Cortex of kidney (tissue), 1 donor: ENCODE data around the gene PTPN9.
"Not testable (repeated sequence)": the region's sequence is repeated elsewhere in the genome, so short reads cannot be mapped to it uniquely, and the experiment has no call there.

Experiments
- DNase-seq: peaks from one replicate; lab custom pipeline; 2025; lab: John Stamatoyannopoulos, UW

The PTPN9 gene

DNA sequence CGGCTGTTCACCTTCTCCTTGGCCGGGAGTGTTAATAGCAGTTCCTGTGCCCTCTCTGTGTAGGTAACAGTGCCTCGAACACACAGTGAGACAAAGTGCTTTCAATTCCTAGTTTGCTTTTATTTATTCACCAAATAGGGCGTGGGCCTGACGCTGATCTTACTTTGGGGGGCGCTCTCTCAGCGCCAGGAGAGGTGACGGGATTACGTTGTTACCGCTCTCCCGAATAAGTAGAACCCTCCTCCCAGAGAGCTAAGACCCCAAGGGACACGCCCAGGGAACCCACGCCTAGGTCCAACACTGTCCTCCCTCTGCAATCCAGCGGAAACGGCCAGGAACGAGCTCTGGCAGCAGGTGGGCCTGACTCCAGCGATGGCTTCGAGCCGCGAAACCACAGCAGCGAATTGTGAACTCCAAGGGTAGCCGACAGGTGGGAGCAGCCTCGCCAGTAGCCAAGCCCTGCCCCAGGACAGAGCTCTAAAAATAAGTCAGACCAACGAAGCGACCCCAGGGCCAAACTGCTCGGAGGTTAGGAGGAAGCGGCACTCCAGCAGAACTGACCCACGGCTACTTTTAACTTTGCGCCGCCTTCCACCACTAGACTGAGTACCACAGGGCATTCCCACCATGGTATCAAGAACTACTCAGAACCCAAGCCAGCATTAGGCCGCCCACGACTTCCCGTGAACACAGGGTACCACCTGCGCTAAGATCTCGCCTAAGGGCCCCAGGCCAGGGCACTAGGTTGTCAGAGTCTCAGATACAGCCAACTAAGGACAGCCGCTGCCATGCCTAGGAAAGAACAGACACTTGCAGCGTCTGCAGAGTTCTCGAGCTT, 126.0 kb downstream of the PTPN9 start:
- DNase-seq = no peak

DNA sequence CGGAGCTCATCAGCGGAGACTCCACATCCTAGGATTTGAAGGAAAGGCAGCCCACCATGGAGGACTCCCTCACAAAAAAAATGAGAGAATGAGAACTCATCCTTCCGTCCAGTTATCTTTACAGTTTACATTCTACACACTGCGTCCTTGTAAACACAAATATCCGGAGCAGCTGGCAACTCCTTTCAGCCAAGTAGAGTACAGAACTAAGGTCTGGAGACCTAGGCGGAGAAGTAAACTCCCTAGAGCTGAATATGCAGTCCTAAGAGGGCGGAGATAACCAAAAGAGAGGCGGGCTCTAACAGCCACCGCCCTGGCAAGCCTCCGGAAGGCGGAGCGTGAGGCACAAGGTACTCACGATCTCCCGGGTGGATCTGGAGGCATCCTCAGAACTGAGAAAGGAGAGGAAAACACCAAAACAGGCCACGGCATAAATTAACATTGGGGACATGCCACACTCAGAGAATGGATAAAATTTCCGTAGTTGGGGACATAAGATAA, 126.7 kb downstream of the PTPN9 start:
- DNase-seq = no peak

DNA sequence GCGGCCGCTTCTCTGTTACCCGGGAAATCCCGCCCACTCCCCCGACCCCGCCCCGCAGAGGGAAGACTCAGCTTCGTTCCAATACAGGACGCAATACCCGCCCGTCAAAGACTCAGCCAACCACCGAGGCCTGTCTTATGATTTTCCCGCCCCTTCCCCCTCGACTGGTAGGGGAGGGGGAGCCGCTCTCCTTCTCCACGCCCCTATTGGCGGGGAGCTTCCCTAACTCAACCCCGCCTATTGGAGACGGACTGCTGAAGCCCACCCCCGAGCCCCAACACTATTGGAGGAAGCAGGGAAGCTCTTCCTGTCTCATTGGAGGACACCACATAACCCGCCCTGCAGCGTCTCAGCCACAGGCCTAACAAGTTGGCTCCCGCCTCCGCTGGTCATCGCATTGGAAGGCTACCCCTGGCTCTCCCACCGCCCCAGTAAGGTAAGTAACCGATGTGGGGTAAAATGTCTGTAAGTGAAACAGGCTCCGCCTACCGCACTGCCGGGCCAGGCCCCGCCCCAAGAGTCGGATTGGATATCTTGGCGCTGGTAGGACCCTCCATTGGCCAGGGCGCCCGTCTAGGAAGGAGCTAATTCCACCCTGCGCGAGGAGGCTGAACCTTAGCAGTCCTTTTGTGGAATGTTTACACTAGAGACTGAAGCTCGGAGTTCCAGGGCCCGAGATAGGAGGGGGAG, 127.3 kb downstream of the PTPN9 start, which contains the start of gene SIN3A:
SIN3A (minus strand) TSS at position 17 of the 690 bp plus-strand sequence. CDS start 21,315 bp downstream, outside the sequence.
- DNase-seq = peak; percentile 77

DNA sequence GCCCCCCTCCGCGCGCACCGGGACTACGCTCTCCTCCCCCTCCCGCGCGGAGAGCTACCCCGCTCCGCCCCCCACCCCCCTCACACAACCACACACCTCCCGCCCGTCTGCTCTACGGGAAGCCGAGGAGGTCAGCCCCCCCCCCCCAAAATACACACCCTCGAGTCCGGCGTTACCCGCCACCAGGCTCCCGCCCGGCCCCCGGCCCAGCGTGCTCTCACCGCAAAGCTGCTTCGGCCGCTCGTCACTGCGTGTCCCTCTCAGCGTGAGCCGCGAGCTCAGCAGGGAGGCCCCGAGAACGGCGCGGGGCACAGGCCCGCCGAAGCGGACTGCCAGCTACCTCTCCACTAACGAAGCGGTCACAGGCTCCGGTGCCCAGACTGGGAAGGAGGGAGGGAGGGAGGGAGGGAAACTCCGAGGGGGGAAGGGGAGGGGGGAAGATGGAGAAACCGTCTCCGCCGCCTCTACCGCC, 127.9 kb downstream of the PTPN9 start:
- DNase-seq = no peak

DNA sequence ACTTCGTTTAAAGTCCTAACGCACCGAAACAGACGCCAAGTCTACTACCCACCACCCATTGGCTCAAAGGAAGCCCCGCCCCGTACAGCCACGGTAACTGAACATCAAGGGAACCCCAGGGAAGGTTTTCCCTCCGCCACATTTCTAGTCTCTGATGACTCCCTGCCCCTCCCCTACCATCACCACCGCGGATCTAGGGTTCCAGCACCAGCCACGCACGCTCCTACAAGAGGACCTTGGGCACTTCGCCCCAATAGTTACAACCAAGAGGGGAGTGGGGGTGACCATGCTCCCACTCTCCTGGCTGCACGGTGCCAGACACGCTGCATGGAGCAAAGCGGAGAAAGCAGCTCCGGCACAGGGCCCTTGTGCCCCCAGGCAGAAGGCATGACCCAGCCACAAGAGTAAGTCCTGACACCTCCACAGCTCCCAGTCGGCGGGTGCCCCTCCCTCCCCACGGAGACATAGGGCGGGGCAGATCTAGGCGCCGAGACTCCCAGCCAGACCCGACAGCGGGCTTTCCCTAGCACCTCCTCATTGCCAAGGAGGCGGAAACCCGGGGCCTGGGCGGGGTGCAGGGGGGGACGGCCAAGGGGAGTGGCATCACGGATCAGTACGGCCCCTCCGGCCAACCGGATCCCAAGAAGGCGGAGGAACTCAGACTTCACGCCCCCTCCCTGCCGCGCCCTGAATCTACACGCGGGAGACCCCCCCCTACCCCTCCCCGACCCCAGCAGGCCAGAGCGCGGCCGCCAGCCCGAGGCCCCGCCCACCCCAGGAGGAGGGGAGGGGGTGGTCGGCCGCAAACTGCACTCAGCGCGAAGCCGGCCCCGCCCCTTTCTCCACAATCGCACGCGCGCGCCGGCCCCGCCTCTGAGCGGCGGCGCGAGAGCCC, 128.6 kb downstream of the PTPN9 start:
- peak; percentile 39 for DNase-seq

DNA sequence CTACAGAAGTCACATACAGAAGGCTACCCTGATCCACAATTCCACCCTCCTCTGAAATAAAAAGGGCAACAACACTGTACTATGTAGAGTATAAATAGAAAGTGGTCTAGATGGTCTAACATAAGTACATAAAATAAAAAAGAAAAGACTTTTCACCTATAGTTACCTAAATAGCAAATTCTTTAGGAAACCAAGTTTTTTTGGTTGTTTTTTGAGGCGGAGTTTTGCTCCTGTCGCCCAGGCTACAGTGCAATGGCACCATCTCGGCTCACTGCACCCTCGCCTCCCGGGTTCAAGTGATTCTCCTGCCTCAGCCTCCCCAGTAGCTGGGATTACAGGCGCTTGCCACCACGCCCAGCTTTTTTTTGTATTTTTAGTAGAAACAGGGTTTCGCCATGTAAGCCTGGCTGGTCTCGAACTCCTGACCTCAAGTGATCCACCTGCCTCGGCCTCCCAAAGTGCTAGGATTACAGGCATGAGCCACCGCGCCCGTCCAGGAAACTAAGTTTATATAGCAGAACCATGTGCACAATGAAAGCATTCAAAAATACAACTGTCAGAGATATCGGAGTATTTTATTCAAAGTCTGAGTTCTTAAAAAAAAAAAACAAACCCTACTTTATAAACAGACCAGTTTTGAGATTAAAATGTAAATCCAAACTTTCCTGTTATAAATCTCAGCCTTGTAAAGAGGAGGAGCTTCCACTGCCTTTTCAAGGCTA, 129.4 kb downstream of the PTPN9 start:
- no peak for DNase-seq

DNA sequence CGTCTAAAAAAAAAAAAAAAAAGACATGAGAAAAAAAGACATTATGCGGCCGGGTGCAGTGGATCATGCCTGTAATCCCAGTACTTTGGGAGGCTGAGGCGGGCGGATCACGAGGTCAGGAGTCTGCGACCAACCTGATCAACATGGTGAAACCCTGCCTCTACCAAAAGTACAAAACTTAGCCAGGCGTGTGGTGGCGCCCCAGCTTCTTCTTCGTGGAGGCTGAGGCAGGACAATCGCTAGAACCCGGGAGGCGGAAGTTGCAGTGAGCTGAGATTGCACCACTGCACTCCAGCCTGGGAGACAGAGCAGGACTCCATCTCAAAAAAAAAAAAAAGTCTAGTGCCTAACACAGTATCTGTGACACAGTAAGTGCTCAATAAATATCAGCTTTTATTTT, 130.9 kb downstream of the PTPN9 start:
- DNase-seq = not testable (repeated sequence)

DNA sequence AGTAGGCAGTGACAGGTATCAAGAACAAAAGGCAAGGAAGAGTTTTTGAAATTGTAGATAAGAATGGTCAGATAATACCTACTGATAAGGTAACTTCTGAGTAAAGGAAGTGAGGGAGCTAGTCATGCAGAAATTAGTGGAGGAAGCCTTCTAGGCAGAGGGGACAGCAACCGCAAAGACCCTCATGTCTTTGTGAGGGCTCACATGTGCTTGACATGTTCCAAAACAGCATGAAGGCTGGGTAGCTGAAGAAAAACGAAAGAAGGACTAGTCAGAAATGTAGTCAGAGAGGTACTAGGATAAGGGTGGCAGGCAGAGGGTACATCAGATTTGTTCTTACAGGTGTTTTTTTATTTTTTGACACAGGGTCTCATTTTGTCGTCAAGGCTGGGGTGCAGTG, 133.0 kb downstream of the PTPN9 start:
- no peak for DNase-seq

DNA sequence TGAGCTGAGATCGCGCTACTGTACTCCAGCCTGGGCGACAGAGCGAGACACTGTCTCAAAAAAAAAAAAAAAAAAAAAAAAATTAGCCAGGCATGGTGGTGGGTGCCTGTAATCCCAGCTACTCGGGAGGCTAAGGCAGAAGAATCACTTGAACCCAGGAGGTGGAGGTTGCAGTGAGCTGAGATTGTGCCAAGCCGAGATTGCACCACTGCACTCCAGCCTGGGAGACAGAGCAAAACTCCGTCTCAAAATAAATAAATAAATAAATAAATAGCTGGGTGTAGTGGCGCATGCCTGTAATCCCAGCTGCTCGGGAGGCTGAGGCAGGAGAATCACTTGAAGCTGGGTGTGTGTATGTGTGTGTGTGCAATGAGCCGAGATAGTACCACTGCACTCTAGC, 133.8 kb downstream of the PTPN9 start:
- not testable (repeated sequence) for DNase-seq

DNA sequence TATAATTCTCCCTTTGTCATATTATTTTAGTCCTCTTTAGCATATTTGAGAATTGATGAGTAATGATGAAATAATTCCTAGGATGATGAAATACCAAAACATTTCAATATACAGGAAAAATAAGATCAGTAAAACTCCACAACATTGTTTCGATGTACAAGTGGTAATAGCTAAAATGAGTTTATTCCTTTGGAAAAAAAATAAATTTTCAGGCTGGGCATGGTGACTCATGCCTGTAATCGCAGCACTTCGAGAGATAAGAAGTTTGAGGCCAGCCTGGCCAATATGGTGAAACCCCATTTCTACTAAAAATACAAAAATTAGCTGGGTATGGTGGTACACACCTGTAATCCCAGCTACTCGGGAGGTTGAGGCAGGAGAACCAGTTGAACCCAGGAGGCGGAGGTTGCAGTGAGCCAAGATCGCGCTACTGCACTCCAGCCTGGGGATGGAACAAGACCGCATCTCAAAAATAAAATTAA, 135.1 kb downstream of the PTPN9 start:
- DNase-seq = not testable (repeated sequence)

DNA sequence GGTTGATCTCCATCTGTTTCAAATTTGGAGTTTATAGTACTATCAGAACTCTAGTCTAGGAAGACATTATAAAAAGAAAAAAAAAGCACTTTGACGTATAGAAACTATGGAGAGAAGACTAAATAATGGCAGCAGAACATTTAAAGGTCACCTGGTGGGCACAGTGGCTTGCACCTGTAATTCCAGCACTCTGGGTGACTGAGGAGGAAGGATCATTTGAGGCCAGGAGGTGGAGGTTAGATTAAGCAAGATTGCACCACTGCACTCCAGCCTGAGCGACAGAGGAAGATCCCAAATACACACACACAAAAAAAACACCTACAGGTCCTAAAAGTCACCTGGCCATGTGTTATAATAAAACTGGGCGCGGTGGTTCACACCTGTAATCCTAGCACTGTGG, 141.4 kb downstream of the PTPN9 start:
- DNase-seq = no peak

DNA sequence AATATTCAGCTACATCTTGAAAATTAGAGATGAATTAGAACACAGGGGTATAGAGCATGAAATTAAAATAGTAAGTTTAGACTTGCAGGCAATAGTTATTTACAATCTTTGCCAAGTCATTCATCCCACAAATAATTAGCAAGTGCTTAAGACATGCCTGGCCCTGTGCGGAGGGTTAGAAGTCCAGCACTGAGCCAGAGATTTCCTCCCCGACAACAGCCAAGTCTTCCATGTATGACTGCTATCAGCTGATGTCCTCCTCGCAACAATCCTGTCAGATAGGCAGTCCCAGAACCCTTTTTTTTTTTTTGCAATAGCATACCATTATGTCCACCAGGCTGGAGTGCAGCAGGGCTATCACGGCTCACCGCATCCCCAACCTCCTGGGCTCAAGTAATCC, 142.2 kb downstream of the PTPN9 start:
- DNase-seq = no peak

DNA sequence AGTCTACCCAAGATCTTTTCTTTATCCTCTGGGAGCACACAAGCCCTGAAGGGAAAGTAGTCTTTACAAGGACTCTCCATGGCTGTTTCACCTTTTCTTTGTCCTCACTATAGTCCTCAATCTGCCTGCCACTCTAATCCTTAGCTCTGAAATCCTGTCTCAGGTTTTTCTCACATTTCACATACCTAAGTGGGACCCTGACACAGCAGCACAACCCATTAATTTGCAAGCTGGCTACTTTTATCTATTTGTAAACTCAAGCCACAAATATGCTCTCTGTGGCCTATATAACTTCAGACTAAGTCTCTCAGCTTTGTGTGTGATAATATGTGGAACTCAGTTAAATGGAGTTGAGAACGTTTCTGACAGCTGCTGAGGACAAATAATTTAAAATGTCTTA, 147.4 kb downstream of the PTPN9 start:
- no peak for DNase-seq

DNA sequence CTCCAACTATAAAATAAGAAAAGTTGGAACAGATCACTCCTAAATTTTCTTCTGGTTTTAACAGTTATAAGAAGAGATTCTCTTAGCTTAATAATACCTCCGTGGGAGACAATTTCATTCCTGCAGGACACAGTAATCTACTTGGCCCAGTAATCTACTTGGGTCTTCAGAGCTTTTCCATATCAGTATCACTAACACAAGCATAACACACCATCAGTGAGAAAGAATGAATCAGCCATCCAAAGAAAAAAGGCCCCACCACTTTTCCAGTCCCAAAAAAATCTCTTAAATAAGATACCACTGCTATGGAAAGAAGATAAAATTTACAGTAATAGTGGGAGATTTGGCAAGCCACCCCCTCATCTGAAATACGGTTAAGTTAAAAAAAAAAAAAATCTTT, 147.8 kb downstream of the PTPN9 start:
- DNase-seq = no peak

DNA sequence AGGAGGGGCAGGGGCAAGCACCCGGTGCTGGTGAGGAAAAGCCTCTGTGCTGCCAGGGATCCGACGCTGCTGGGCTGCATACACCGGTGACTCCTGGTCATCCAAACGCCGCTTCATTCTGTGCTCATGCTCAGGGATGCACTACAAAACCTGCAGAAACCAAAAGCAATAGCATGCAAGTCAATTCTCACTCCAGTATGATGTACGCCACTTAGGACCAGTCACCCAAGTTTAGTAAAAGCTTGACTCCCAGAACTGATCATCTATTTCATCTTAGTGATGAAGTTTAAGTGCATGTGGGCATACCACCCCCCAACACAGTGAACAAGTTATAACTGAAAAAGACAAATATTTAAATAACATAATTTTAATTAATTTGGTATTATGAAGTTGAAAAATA, 148.9 kb downstream of the PTPN9 start:
- DNase-seq = no peak

DNA sequence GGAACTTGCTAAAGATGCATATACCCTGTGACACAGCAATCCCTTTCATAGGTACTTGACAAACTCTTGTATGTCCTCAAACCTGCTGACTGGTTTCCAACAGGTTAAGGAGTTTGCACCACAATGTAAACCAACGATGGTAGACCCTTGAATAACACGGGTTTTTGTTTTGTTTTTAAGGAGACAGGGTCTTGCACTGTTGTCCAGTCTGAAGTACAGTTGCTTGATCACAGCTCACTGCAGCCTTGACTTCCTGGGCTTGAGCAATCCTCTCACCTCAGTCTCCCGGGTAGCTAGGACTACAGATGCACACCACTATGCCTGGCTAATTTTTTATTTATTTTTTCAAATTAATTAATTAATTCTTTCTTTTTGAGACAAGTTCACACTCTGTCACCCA, 151.0 kb downstream of the PTPN9 start:
- DNase-seq = no peak

DNA sequence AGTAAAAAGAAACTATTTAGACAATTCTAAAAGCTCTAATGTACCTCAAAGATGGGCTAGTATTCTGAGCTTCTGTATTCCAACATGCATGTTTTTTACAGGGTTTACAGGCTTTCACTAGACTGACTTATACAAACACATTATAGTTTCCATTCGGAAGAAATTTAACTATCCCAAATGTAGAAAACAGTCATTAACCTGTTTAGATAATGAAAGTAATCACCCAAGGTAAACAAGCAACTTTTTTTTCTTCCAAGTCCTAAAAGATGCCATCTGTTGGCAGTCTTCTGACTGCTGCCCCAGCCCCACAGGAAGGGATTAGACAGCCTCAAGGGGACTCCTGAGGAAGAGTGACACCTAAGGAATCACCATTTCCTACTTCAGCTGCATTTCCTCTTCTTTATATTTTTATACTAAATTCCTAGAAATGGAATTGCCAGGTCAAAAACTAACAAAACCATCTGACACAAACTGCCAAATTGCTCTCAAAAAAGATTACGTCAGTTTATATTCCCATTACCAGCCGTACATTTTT, 153.1 kb downstream of the PTPN9 start:
- no peak for DNase-seq

DNA sequence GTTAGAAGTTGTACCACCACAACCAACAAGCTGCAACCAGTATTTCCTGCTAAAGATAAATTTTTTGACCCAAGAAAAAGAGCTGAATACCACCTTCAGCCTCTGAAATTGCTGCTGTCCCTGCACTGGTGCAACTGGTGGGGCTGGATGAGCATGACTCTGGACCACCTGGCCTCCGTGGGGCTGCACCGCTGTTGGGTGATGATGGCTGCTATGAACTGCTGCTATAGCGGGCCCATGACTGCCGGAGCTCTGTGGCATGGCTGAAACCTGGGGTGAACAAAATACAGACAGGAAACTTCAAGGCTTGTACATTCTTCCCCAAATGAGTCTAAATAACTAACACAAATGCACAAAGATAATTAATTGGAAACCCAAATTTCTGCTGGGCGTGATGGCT, 156.6 kb downstream of the PTPN9 start:
- DNase-seq = no peak

DNA sequence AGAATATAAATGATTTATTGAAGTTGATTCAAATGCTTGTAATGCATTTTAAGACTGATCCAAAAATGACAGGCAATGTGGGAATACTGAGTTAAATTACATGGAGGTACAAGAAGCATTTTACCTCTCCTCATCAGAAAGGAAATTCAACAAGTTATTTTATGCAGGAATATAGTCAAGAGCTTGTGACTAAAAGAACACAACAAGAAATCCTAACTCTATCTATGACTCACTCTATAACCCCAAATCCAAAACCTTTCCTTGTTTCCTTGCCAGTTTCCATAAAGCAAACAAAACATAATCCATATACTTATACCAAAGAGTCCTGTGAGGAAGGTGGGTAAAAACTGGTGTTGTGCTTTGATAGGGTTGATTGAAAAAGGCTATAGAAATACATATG, 158.4 kb downstream of the PTPN9 start:
- no peak for DNase-seq

DNA sequence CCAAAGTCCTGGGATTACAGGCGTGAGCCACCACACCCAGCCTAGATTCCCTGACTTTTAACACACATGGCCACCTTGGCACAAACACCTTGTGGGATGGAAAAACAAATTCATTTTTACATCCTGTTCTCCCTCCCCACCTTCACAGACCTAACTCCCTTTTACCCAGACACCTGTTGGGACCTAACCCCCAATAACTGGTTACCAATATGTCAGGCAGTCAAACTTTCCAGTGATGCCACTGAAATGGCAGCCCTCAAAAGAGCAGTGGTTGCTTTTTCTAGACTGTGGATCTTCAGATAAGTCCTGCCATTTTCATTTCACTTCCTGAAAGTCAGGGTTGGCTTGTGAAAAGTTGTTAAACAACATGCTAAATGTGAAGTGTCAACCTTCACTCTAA, 162.5 kb downstream of the PTPN9 start:
- no peak for DNase-seq
